Endothelial cell of umbilical vein (primary cell): Measurements from ENCODE around the gene ATP11C. TPM values are rescaled to one million over a fixed set of nuclear protein-coding genes. Genes with fewer than 3 reads are reported as not detected.

Experiments
- BruUV-seq: library from RNA; stranded (reverse); fragments of 400-500 nt; replicated peaks from 2 replicates; lab custom pipeline; 2021; lab: Mats Ljungman, UMichigan
- CTCF ChIA-PET: fragments of 300-600, 350-600 bp; sonication (Branson Sonifier 250); formaldehyde crosslinking; loops from one replicate; lab custom pipeline; 2021; ENCODE audit warnings: antibody characterized with exemption, inconsistent platforms; lab: Charles Lee
- POLR2A ChIA-PET: fragments of 300-600, 350-600 bp; sonication (Branson Sonifier 250); formaldehyde crosslinking; loops from one replicate; lab custom pipeline; 2021; ENCODE audit warnings: antibody characterized with exemption, inconsistent platforms; lab: Charles Lee
- DNase-seq: peaks from one replicate; pipeline ENCODE4 v3.0.0-alpha.2; 2011; ENCODE audit warnings: low read depth, low spot score
- FAIRE-seq: peaks from 2 replicates; lab custom pipeline; 2011; peaks lifted over from hg19 to GRCh38; lab: Jason Lieb, UNC
- H2AFZ ChIP-seq: 2 replicates; pipeline ENCODE4 v1.6.0; 2012; ENCODE audit warnings: low read depth, low read length, control low read depth, inconsistent platforms
- H3K27ac ChIP-seq: 2 replicates; pipeline ENCODE4 v1.5.1; 2011; ENCODE audit warnings: low read depth, mild to moderate bottlenecking, control low read depth, low read length, moderate library complexity; ENCODE audit not compliant: insufficient read depth
- H3K27me3 ChIP-seq, 2 experiments: 2 replicates each; pipeline versions ENCODE4 v1.6.0 to v1.6.1; 2011; ENCODE audit warnings: low read length in 2 of 2, mixed read lengths in 1 of 2; ENCODE audit not compliant: control insufficient read depth in 2 of 2, insufficient read depth in 2 of 2
- H3K36me3 ChIP-seq, 2 experiments: 2 replicates in 1 of 2; 3 replicates in 1 of 2; pipeline ENCODE4 v1.5.1; 2011; ENCODE audit warnings: low read length in 2 of 2, mild to moderate bottlenecking in 1 of 2, moderate library complexity in 1 of 2; ENCODE audit not compliant: control insufficient read depth in 2 of 2, insufficient read depth in 2 of 2; ENCODE audit errors: extremely low read depth in 1 of 2
- H3K4me1 ChIP-seq: 3 replicates; pipeline ENCODE4 v1.5.1; 2011; ENCODE audit warnings: mild to moderate bottlenecking, low read length; ENCODE audit not compliant: control insufficient read depth, insufficient read depth; ENCODE audit errors: extremely low read depth
- H3K4me2 ChIP-seq: 2 replicates; pipeline ENCODE4 v1.6.1; 2011; ENCODE audit warnings: low read length, control low read depth, mixed read lengths; ENCODE audit not compliant: insufficient read depth
- H3K4me3 ChIP-seq, 3 experiments: fragments of 200-600 bp in 1 of 3; sonication (generic), shearing (Covaris generic) in 1 of 3; replicated peaks in 1 of 3; 2 replicates each; pipeline ENCODE4 v1.5.1; 2011 to 2016; ENCODE audit warnings: control low read depth in 3 of 3, low read length in 3 of 3, mild to moderate bottlenecking in 2 of 3, inconsistent platforms in 1 of 3, low read depth in 1 of 3, moderate library complexity in 1 of 3; ENCODE audit not compliant: insufficient read depth in 1 of 3
- H3K79me2 ChIP-seq: 2 replicates; pipeline ENCODE4 v1.6.0; 2012; ENCODE audit warnings: low read length, inconsistent platforms; ENCODE audit not compliant: control insufficient read depth, insufficient read depth
- H3K9ac ChIP-seq: replicated peaks from 2 replicates; pipeline ENCODE3; 2011; ENCODE audit warnings: low read length, control low read depth; ENCODE audit not compliant: insufficient read depth; ENCODE audit errors: extremely low read depth
- H3K9me1 ChIP-seq: replicated peaks from 3 replicates; pipeline ENCODE4 v1.6.0; 2011; ENCODE audit warnings: mild to moderate bottlenecking, low read length; ENCODE audit not compliant: control insufficient read depth, insufficient read depth; ENCODE audit errors: extremely low read depth
- H3K9me3 ChIP-seq: replicated peaks from 2 replicates; pipeline ENCODE4 v1.5.1; 2012; ENCODE audit warnings: low read length, inconsistent platforms; ENCODE audit not compliant: control insufficient read depth, insufficient read depth
- H4K20me1 ChIP-seq: replicated peaks from 2 replicates; pipeline ENCODE3; 2011; ENCODE audit warnings: mild to moderate bottlenecking, low read length; ENCODE audit not compliant: control insufficient read depth, insufficient read depth; ENCODE audit errors: extremely low read depth
- EZH2 ChIP-seq: IDR thresholded peaks from 2 replicates; pipeline ENCODE4 v1.6.1; 2012; ENCODE audit warnings: borderline replicate concordance, low read depth, mild to moderate bottlenecking, moderate library complexity, low read length, inconsistent platforms; ENCODE audit not compliant: severe bottlenecking
- FOS ChIP-seq: IDR thresholded peaks from 2 replicates; pipeline ENCODE4 v1.6.1; 2011; ENCODE audit warnings: mild to moderate bottlenecking, low read length, moderate library complexity, borderline replicate concordance; ENCODE audit not compliant: insufficient read depth
- GATA2 ChIP-seq: IDR thresholded peaks from 2 replicates; pipeline ENCODE4 v1.7.0; 2011; ENCODE audit warnings: low read depth, mild to moderate bottlenecking, moderate library complexity, mixed read lengths, low read length; ENCODE audit not compliant: insufficient read length, insufficient read depth
- JUN ChIP-seq: IDR thresholded peaks from 2 replicates; pipeline ENCODE4 v1.6.1; 2011; ENCODE audit warnings: borderline replicate concordance, low read depth; ENCODE audit not compliant: insufficient read length, insufficient read depth
- MAX ChIP-seq: IDR thresholded peaks from 2 replicates; pipeline ENCODE4 v1.6.1; 2011; ENCODE audit not compliant: insufficient read depth, insufficient read length
- MYC ChIP-seq: IDR thresholded peaks from one replicate; pipeline ENCODE4 v1.6.1; 2011; ENCODE audit warnings: mild to moderate bottlenecking, low read depth, low read length
- POLR2A ChIP-seq: IDR thresholded peaks from 2 replicates; pipeline ENCODE4 v1.6.1; 2012; ENCODE audit warnings: low read depth, mild to moderate bottlenecking, control low read depth, low read length
- POLR2AphosphoS5 ChIP-seq: IDR thresholded peaks from 2 replicates; pipeline ENCODE4 v1.6.1; 2012; ENCODE audit warnings: low read depth, mild to moderate bottlenecking, control low read depth, low read length, moderate library complexity; ENCODE audit not compliant: insufficient read depth
- dilution Hi-C: fragments of 300-500 bp; cut with MboI; formaldehyde crosslinking; loops from one replicate; pipeline ENCODE4 v1.15.0; 2019; ENCODE audit warnings: low sequenced_read_pairs; ENCODE audit not compliant: extremely low pct_ligation_motif_present
- intact Hi-C: fragments of 100-400 bp; cut with micrococcal nuclease; formaldehyde crosslinking; loops from one replicate; pipeline ENCODE4 v1.10.0; 2022
- microRNA counts: library from miRNA; unstranded; fragments of <30 nt; microRNA quantifications from one replicate; lab custom pipeline; 2016
- microRNA-seq: library from miRNA; unstranded; fragments of <30 nt; microRNA quantifications from one replicate; pipeline ENCODE4 v1.2.0, GENCODE V29; 2021; ENCODE audit warnings: borderline number of aligned reads, borderline replicate concordance
- polyA plus RNA-seq, 4 experiments: library from polyadenylated mRNA; depleted of rRNA in 3 of 4; stranded (reverse) in 3 of 4; unstranded in 1 of 4; fragments of >200 nt; gene quantifications; 2 replicates each; pipeline versions ENCODE4 v1.2.1 to v1.2.3, GENCODE V29; 2011 to 2012; ENCODE audit warnings: missing spikeins in 1 of 4
- small RNA-seq: library from RNA; depleted of rRNA; stranded (forward); fragments of <200 nt; gene quantifications from one replicate; pipeline ENCODE3, GENCODE V24; 2012; ENCODE audit warnings: low replicate concordance, low read depth; ENCODE audit not compliant: insufficient read depth, insufficient read length
- total RNA-seq: library from RNA; stranded (reverse); gene quantifications from 2 replicates; pipeline ENCODE4 v1.2.3, GENCODE V29; 2021
- TF ChIP-seq, protein P1 (sequence below), 2 donors: IDR thresholded peaks; 1 replicate in 1 of 2; 2 replicates in 1 of 2; pipeline ENCODE4 v1.5.1; 2011; ENCODE audit warnings: low read length in 2 of 2, mild to moderate bottlenecking in 2 of 2, moderate library complexity in 2 of 2, control low read depth in 1 of 2, inconsistent platforms in 1 of 2, low read depth in 1 of 2; ENCODE audit not compliant: insufficient read depth in 1 of 2; ENCODE audit errors: extremely low read depth in 1 of 2

Gene ATP11C
- total and polyA plus RNA-seq, 2 donors (not counting 3 experiments of a cell fraction or from before 2014, with no cell fraction given), result 9.1 to 31.8 TPM

DNA sequence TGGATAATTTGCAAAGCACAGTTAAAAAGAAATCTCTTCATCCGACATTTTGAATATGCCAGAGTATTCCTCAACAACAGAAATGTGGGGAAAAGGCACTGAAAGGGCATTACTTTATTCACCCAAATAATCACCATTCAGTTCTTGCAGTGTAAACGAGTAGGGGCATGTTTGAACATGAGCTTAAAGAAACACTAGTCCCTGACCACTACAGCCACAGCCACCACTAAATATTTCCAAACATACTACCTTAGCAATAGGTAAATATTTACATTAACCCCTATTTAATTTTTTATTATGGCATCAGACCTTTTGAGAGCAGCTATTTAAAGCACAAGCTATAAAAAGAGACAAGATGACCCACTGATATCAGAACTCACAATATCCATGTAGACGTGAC lies 252.5 kb downstream of the ATP11C start:
- intact Hi-C loops (no loop called here), dilution Hi-C loops (no loop called here)
- Histone ChIP-seq H3K27me3 (no peaks in the 10 kb centered on the region), H3K79me2 (no peaks in the 10 kb centered on the region), H3K36me3 (no peaks in the 10 kb centered on the region), H3K4me3 (no peak overlapping the region), H3K9ac (no peak overlapping the region), H3K27ac (no peak overlapping the region), H3K9me3 (no peaks in the 10 kb centered on the region), H4K20me1 (no peaks in the 10 kb centered on the region), H3K4me1 (no peaks in the 10 kb centered on the region), H2AFZ (no peak overlapping the region), H3K4me2 (no peak overlapping the region), H3K9me1 (no peaks in the 10 kb centered on the region)
- BruUV-seq, result no TSS peak
- FAIRE-seq, result no peak
- CTCF ChIA-PET, result no interaction called here
- DNase-seq, result no peak
- TF ChIP-seq FOS (no peak), POLR2A (no peak), MYC (no peak), MAX (no peak), GATA2 (no peak), POLR2AphosphoS5 (no peak), JUN (no peak), EZH2 (no peak)
- TF ChIP-seq, protein P1, sequence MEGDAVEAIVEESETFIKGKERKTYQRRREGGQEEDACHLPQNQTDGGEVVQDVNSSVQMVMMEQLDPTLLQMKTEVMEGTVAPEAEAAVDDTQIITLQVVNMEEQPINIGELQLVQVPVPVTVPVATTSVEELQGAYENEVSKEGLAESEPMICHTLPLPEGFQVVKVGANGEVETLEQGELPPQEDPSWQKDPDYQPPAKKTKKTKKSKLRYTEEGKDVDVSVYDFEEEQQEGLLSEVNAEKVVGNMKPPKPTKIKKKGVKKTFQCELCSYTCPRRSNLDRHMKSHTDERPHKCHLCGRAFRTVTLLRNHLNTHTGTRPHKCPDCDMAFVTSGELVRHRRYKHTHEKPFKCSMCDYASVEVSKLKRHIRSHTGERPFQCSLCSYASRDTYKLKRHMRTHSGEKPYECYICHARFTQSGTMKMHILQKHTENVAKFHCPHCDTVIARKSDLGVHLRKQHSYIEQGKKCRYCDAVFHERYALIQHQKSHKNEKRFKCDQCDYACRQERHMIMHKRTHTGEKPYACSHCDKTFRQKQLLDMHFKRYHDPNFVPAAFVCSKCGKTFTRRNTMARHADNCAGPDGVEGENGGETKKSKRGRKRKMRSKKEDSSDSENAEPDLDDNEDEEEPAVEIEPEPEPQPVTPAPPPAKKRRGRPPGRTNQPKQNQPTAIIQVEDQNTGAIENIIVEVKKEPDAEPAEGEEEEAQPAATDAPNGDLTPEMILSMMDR (IDR thresholded peaks at IDR 0.05; ENCODE audit: extremely low read depth in 1 of 2, insufficient read depth in 1 of 2, low read depth in 1 of 2, low read length in 2 of 2), result no peak
- POLR2A ChIA-PET, result no interaction called here

MicroRNA genes within 50 kb of the gene (microRNA counts, 767-probe panel; counts per million panel counts)
- microRNA hsa-miR-505-3p (lab: Ali Mortazavi, UCI), result 723 counts per million, percentile 96 among the panel's probes with 10 or more counts

Small RNAs within 50 kb of the gene (microRNA-seq; reads per million reads assigned to microRNA genes)
- 58.4 reads per million, percentile 50 among the genes with 10 or more reads in this experiment for gene MIR505

Small RNAs within 50 kb of the gene (small RNA-seq; reads per million reads assigned to genes)
- gene MIR505, result 8.5 reads per million, percentile 56 among the genes with 10 or more reads in this experiment
- gene RF00425, result not detected
- not detected for gene RF01210
- not detected for gene RNU6ATAC23P

Other genes starting within 250 kb of the ATP11C start
- gene MCF2, start 224.9 kb downstream of the ATP11C start, total RNA-seq, result 0.13 TPM in 1 of 2 replicates, not detected in the other
- not detected in 2 replicates for gene MCF2, start 224.9 kb downstream of the ATP11C start, polyA plus RNA-seq
- not detected in 2 replicates for gene CXorf66, start 32.5 kb upstream of the ATP11C start, total RNA-seq
- gene CXorf66, start 32.5 kb upstream of the ATP11C start, polyA plus RNA-seq, result not detected in 2 replicates